Sigmoid colon (tissue), 7 donors: ENCODE measurements around the gene SERPINA4. TPM values are rescaled to one million over a fixed set of nuclear protein-coding genes. Genes with fewer than 3 reads are reported as not detected.

Experiments used
- DNase-seq: peaks from one replicate; pipeline ENCODE4 v3.0.0-alpha.2; 2019
- H3K27ac ChIP-seq, 4 donors: fragments of 200-600 bp; sonication (generic); one replicate each; pipeline ENCODE4 v1.5.1; 2016 to 2019; ENCODE audit warnings: mild to moderate bottlenecking in 1 of 4
- H3K27me3 ChIP-seq, 3 donors: fragments of 200-600 bp; sonication (generic); one replicate each; pipeline ENCODE4 v1.5.1; 2019; ENCODE audit warnings: mild to moderate bottlenecking in 1 of 3
- H3K36me3 ChIP-seq, 4 donors: fragments of 200-600 bp; sonication (generic); one replicate each; pipeline ENCODE4 v1.5.1; 2016 to 2019
- H3K4me1 ChIP-seq, 4 donors: fragments of 200-600 bp; sonication (generic); one replicate each; pipeline ENCODE4 v1.5.1; 2017 to 2019
- H3K4me3 ChIP-seq, 4 donors: fragments of 200-600 bp; sonication (generic); one replicate each; pipeline ENCODE4 v1.5.1; 2017 to 2019; ENCODE audit warnings: mild to moderate bottlenecking in 2 of 4, moderate library complexity in 1 of 4
- H3K9me3 ChIP-seq, 4 donors: fragments of 200-600 bp in 3 of 4; sonication (generic) in 3 of 4; one replicate each; pipeline versions ENCODE4 v1.5.1 to v1.6.1; 2013 to 2019
- CTCF ChIP-seq, 4 experiments: fragments of 450-650 bp in 3 of 4; fragments of 200-600 bp in 1 of 4; IDR thresholded peaks; one replicate each; pipeline ENCODE4 v1.5.1; 2016 to 2019; ENCODE audit warnings: antibody characterized with exemption in 4 of 4, mild to moderate bottlenecking in 3 of 4, moderate library complexity in 2 of 4
- EP300 ChIP-seq, 4 donors: sonication (generic); formaldehyde crosslinking; IDR thresholded peaks; one replicate each; pipeline ENCODE4 v1.6.1; 2017; ENCODE audit warnings: antibody characterized with exemption in 4 of 4
- POLR2A ChIP-seq, 2 donors: fragments of 450-650 bp; IDR thresholded peaks; one replicate each; pipeline ENCODE4 v1.6.1; 2016; ENCODE audit warnings: antibody characterized with exemption in 2 of 2, mild to moderate bottlenecking in 2 of 2, moderate library complexity in 2 of 2
- POLR2AphosphoS5 ChIP-seq, 4 donors: sonication (generic); formaldehyde crosslinking; IDR thresholded peaks; one replicate each; pipeline ENCODE4 v1.6.1; 2017; ENCODE audit warnings: antibody characterized with exemption in 4 of 4
- WGBS, 2 donors: extraction: QIAGEN DNeasy Blood & Tissue Kit; methylation state at CpG; one replicate each; pipeline ENCODE4 v1.1.7; 2013; 5-methylcytosine and 5-hydroxymethylcytosine counted together
- intact Hi-C: fragments of 100-400 bp; cut with DNase I; formaldehyde crosslinking; loops from one replicate; pipeline ENCODE4 v1.15.1; 2023
- polyA plus RNA-seq, 3 donors: library from polyadenylated mRNA; stranded (reverse); fragments of 200-250 nt; gene quantifications; one replicate each; pipeline ENCODE4 v1.2.3, GENCODE V29; 2013
- total RNA-seq, 4 donors: library from RNA; depleted of rRNA; stranded (reverse); fragments of >200 nt; gene quantifications; one replicate each; pipeline ENCODE4 v1.1.0, GENCODE V29; 2016
- donor health status: healthy with polysubstance abuse.
- donor health status: Bipolar disorder and iron deficiency.
- donor health status: healthy.

SERPINA4 gene
- total and polyA plus RNA-seq, 7 donors: not detected

DNA sequence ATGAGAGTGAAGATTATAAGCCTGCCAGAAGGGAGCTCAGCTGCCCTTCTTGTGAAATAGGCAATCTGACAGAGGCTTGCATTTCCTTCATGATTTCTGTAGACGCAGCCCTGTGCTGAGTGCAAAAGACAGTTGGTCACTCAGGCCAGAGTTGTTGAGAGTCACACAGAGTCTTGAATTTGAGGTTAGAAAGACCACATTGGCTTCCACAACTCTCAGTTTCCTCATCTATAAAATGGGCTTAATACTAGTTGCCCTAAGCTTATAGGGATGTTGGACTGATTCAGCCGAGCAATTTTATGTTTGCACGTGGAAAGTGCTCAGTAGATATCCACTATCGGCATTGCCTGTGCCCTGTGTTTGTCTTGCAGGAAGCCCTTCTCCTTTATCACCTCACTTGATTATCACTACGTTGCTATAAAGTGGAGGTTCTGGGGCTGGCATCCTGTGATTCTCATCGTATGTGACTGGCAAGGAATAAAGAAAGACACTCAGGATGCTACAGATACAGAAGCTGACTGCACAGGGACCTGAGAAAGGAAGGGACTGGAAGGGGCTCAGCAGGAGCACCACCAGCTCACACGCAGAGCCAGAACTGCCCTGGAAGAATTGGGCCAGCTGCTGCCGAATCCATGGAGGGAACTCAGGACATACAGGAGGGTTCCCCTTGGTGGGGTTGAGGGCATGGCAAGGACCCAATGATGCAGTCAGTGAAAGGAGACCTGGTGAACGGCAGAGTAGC, 19.8 kb upstream of the SERPINA4 start:
- no peak for DNase-seq
- no peak overlapping the region for H3K4me3 ChIP-seq
- no peaks in the 10 kb centered on the region for H3K36me3 ChIP-seq
- no peak overlapping the region for H3K27ac ChIP-seq
- H3K27me3 ChIP-seq: peaks cover 0 to 15% (median 5%) of the 10 kb centered on the region in 3 donors
- 83 to 85% methylated on average over 9 of the region's 9 CpGs for WGBS, 2 donors
- intact Hi-C loops: no loop called here
- H3K9me3 ChIP-seq: no peaks in the 10 kb centered on the region
- TF ChIP-seq POLR2AphosphoS5 (IDR thresholded peaks at IDR 0.05): no peak
- no peak for TF ChIP-seq CTCF (IDR thresholded peaks at IDR 0.05)
- no peak for TF ChIP-seq POLR2A (IDR thresholded peaks at IDR 0.05)
- TF ChIP-seq EP300 (IDR thresholded peaks at IDR 0.05): no peak
- no peaks in the 10 kb centered on the region for H3K4me1 ChIP-seq

- 82 to 83% methylated on average over 12 of the region's 12 CpGs for WGBS, 2 donors
- no peak for DNase-seq
- TF ChIP-seq CTCF (IDR thresholded peaks at IDR 0.05) (no peak), POLR2A (IDR thresholded peaks at IDR 0.05) (no peak), POLR2AphosphoS5 (IDR thresholded peaks at IDR 0.05) (no peak), EP300 (IDR thresholded peaks at IDR 0.05) (no peak)
- peaks cover 0 to 15% (median 5%) of the 10 kb centered on the region in 3 donors for H3K27me3 ChIP-seq
- no peaks in the 10 kb centered on the region for H3K4me1 ChIP-seq
- intact Hi-C loops: no loop called here
- no peak overlapping the region for H3K4me3 ChIP-seq
- no peaks in the 10 kb centered on the region for H3K9me3 ChIP-seq
- no peaks in the 10 kb centered on the region for H3K36me3 ChIP-seq
- H3K27ac ChIP-seq: no peak overlapping the region
These were observed 19.0 kb upstream of the SERPINA4 start for GRCh38 chr14:94542111-94542810.

GRCh38 chr14:94542811-94543440, 18.3 kb upstream of the SERPINA4 start:
- TF ChIP-seq CTCF (IDR thresholded peaks at IDR 0.05): no peak
- TF ChIP-seq POLR2A (IDR thresholded peaks at IDR 0.05): no peak
- TF ChIP-seq EP300 (IDR thresholded peaks at IDR 0.05): no peak
- TF ChIP-seq POLR2AphosphoS5 (IDR thresholded peaks at IDR 0.05): no peak
- no peak overlapping the region for H3K27ac ChIP-seq
- H3K4me3 ChIP-seq: no peak overlapping the region
- intact Hi-C loops: no loop called here
- H3K4me1 ChIP-seq: no peaks in the 10 kb centered on the region
- WGBS, 2 donors: 76 to 78% methylated on average over 9 of the region's 9 CpGs
- no peaks in the 10 kb centered on the region for H3K9me3 ChIP-seq
- DNase-seq: no peak
- H3K27me3 ChIP-seq: peaks cover 0 to 15% (median 5%) of the 10 kb centered on the region in 3 donors
- no peaks in the 10 kb centered on the region for H3K36me3 ChIP-seq

DNA sequence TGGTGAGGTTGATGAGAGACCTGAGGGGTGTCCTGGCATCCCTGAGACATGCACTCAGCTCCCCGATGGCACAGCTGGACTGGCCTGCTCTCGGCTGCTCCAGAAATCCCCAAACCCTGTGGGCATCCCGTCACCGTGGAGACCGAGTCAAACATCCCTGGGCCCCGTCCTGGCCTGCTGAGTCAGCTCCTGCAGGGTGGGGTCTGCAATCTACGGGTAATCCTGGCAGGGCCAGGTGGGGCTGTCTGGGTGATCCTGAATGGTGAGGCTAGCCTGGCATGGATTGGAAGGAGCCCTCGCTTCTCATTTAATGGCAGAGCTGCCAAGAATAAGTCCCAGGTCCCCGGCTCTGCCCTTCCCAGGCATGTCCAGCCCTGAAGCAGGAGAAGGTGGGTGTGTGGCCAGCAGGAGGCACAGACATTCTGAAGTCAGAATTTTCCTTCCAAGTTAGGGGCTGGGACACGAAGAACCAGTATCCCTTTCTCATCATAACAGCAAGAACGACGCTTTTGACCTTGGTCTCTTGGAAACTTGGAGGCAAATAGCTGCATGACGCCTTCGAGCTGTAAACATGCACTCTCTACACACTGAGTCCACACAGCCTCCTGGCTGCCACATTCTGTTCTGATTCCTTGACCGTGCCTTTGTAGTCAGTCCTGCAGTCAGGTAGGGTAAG, 17.7 kb upstream of the SERPINA4 start:
- Histone ChIP-seq H3K27me3 (peaks cover 0 to 15% (median 5%) of the 10 kb centered on the region in 3 donors), H3K27ac (no peak overlapping the region), H3K4me1 (no peaks in the 10 kb centered on the region), H3K9me3 (no peaks in the 10 kb centered on the region), H3K4me3 (no peak overlapping the region), H3K36me3 (no peaks in the 10 kb centered on the region)
- no peak for TF ChIP-seq EP300 (IDR thresholded peaks at IDR 0.05)
- no peak for TF ChIP-seq POLR2A (IDR thresholded peaks at IDR 0.05)
- no peak for TF ChIP-seq CTCF (IDR thresholded peaks at IDR 0.05)
- no peak for TF ChIP-seq POLR2AphosphoS5 (IDR thresholded peaks at IDR 0.05)
- no peak for DNase-seq
- intact Hi-C loops: no loop called here
- 67 to 76% methylated on average over 15 of the region's 15 CpGs for WGBS, 2 donors
